Endothelial cell (in vitro differentiated cells): ENCODE data around the gene SLC35A3. TPM values are rescaled to one million over a fixed set of nuclear protein-coding genes. Genes with fewer than 3 reads are reported as not detected.

ENCODE experiments used
- DNase-seq: peaks from one replicate; pipeline ENCODE4 v3.0.0; 2021; ENCODE audit warnings: low spot score
- H3K27ac Mint-ChIP-seq: one replicate; pipeline ENCODE4 v1.8.0; 2021; ENCODE audit warnings: mixed read lengths, inconsistent platforms; ENCODE audit not compliant: unreplicated experiment
- H3K27me3 Mint-ChIP-seq: one replicate; pipeline ENCODE4 v1.8.0; 2021; ENCODE audit warnings: mild to moderate bottlenecking, moderate library complexity, mixed read lengths, inconsistent platforms; ENCODE audit not compliant: unreplicated experiment
- H3K36me3 Mint-ChIP-seq: one replicate; pipeline ENCODE4 v1.8.0; 2021; ENCODE audit warnings: mild to moderate bottlenecking, low read depth, mixed read lengths, inconsistent platforms; ENCODE audit not compliant: unreplicated experiment
- H3K4me1 Mint-ChIP-seq: one replicate; pipeline ENCODE4 v1.8.0; 2021; ENCODE audit warnings: mild to moderate bottlenecking, mixed read lengths, inconsistent platforms; ENCODE audit not compliant: unreplicated experiment
- H3K4me3 Mint-ChIP-seq: one replicate; pipeline ENCODE4 v1.8.0; 2021; ENCODE audit warnings: mild to moderate bottlenecking, mixed read lengths, inconsistent platforms; ENCODE audit not compliant: unreplicated experiment
- H3K9me3 Mint-ChIP-seq: one replicate; pipeline ENCODE4 v1.8.0; 2021; ENCODE audit warnings: mixed read lengths, inconsistent platforms; ENCODE audit not compliant: unreplicated experiment
- CTCF ChIP-seq: fragments of 200-600 bp; sonication (generic); IDR thresholded peaks from one replicate; pipeline ENCODE4 v1.5.0; 2021; ENCODE audit warnings: antibody characterized with exemption; ENCODE audit not compliant: unreplicated experiment
- total RNA-seq: library from RNA; stranded (reverse); fragmentation: NEBNext Ultra II Directional; extraction: Animal tissue kit (Norgen Biotek cat#: 25700); gene quantifications from one replicate; pipeline ENCODE4 v1.2.1, GENCODE V29; 2021; ENCODE audit not compliant: unreplicated experiment

Gene SLC35A3
- total RNA-seq, 1 donor from 2014 or later: 19.0 TPM

- TF ChIP-seq CTCF: no peak
- no peak for DNase-seq
- H3K4me1 Mint-ChIP-seq: peaks cover 7% of the 10 kb centered on the region
- no peak overlapping the region for H3K27ac Mint-ChIP-seq
- no peak overlapping the region for H3K4me3 Mint-ChIP-seq
- no peaks in the 10 kb centered on the region for H3K36me3 Mint-ChIP-seq
- no peaks in the 10 kb centered on the region for H3K9me3 Mint-ChIP-seq
- H3K27me3 Mint-ChIP-seq: no peaks in the 10 kb centered on the region
Measured at GRCh38 chr1:99943223-99943794, 26.5 kb upstream of the SLC35A3 start.

GRCh38 chr1:99944192-99944591, 25.6 kb upstream of the SLC35A3 start:
- Mint-ChIP-seq H3K27ac (no peak overlapping the region), H3K36me3 (no peaks in the 10 kb centered on the region), H3K27me3 (no peaks in the 10 kb centered on the region), H3K9me3 (no peaks in the 10 kb centered on the region), H3K4me3 (no peak overlapping the region), H3K4me1 (peaks cover 7% of the 10 kb centered on the region)
- DNase-seq: no peak
- TF ChIP-seq CTCF: no peak

- TF ChIP-seq CTCF: no peak
- no peak overlapping the region for H3K4me3 Mint-ChIP-seq
- H3K36me3 Mint-ChIP-seq: no peaks in the 10 kb centered on the region
- no peaks in the 10 kb centered on the region for H3K9me3 Mint-ChIP-seq
- peaks cover 7% of the 10 kb centered on the region for H3K4me1 Mint-ChIP-seq
- DNase-seq: no peak
- no peaks in the 10 kb centered on the region for H3K27me3 Mint-ChIP-seq
- H3K27ac Mint-ChIP-seq: no peak overlapping the region
Measured at GRCh38 chr1:99945174-99945573, 24.6 kb upstream of the SLC35A3 start.

- Mint-ChIP-seq H3K36me3 (no peaks in the 10 kb centered on the region), H3K9me3 (no peaks in the 10 kb centered on the region), H3K27me3 (peaks cover 2% of the 10 kb centered on the region), H3K27ac (peak overlapping the region; percentile 94), H3K4me1 (peaks cover 14% of the 10 kb centered on the region), H3K4me3 (no peak overlapping the region)
- TF ChIP-seq CTCF: no peak
- peak; percentile 29 for DNase-seq
Measured at GRCh38 chr1:99950486-99950885, 19.3 kb upstream of the SLC35A3 start.

GRCh38 chr1:99952522-99952921, 17.3 kb upstream of the SLC35A3 start:
- Mint-ChIP-seq H3K4me1 (peaks cover 24% of the 10 kb centered on the region), H3K27ac (peak overlapping the region; percentile 94), H3K4me3 (no peak overlapping the region), H3K27me3 (peaks cover 2% of the 10 kb centered on the region), H3K9me3 (no peaks in the 10 kb centered on the region), H3K36me3 (no peaks in the 10 kb centered on the region)
- no peak for DNase-seq
- TF ChIP-seq CTCF: no peak
